ENCODE data around the gene TLN1. TPM values are rescaled to one million over a fixed set of nuclear protein-coding genes. Genes with fewer than 3 reads are reported as not detected.

Gene TLN1
- total RNA-seq, 4 donors from 2014 or later: 301 to 553 (median 412) TPM

DNA sequence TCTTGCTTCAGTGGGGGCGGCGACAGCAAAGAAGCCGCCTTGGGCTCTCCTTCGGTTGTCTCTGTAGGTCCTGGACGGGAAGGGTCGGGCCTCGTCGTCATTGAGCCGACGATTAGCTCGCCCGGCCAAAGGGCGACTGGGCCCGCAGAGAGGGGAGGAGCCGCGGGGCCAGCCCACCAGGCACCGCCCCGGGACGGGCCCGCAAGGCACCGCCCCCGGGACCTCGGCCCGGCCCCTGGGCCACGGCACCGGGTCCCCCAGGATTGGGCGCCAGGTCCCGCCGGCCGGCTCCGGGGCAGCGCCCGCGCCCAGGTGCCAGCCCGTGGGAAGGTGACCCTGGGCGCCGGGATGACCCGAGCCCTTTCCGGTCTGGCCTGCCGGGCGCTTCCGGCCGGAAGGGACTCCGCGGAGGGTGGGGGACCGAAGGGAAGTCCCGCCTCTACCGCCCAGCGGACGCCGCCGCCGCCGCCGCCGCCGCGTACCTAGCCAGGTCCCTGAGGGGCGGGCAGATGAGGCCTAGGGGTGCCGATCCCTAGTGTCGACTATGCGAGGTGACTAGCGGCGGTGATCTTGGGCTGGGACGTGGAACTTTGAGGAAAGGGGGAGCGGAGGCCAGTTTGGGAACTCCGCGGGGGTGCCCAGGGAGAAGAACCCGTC, 17.0 kb upstream of the TLN1 start, which contains the start of the genes GBA2 and RGP1:
GBA2 (minus strand) TSS at position 371 of the 657 bp plus-strand sequence. CDS start 524 bp downstream, outside the sequence.
RGP1 (plus strand) TSS at position 430 of the 657 bp plus-strand sequence. CDS start 469 bp downstream, outside the sequence.
- TF ChIP-seq, protein P1, sequence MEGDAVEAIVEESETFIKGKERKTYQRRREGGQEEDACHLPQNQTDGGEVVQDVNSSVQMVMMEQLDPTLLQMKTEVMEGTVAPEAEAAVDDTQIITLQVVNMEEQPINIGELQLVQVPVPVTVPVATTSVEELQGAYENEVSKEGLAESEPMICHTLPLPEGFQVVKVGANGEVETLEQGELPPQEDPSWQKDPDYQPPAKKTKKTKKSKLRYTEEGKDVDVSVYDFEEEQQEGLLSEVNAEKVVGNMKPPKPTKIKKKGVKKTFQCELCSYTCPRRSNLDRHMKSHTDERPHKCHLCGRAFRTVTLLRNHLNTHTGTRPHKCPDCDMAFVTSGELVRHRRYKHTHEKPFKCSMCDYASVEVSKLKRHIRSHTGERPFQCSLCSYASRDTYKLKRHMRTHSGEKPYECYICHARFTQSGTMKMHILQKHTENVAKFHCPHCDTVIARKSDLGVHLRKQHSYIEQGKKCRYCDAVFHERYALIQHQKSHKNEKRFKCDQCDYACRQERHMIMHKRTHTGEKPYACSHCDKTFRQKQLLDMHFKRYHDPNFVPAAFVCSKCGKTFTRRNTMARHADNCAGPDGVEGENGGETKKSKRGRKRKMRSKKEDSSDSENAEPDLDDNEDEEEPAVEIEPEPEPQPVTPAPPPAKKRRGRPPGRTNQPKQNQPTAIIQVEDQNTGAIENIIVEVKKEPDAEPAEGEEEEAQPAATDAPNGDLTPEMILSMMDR (IDR thresholded peaks at IDR 0.05): no peak
- no peak for DNase-seq (ENCODE audit: low spot score)
- ATAC-seq (ENCODE audit: low FRiP score): peak; percentile 93

DNA sequence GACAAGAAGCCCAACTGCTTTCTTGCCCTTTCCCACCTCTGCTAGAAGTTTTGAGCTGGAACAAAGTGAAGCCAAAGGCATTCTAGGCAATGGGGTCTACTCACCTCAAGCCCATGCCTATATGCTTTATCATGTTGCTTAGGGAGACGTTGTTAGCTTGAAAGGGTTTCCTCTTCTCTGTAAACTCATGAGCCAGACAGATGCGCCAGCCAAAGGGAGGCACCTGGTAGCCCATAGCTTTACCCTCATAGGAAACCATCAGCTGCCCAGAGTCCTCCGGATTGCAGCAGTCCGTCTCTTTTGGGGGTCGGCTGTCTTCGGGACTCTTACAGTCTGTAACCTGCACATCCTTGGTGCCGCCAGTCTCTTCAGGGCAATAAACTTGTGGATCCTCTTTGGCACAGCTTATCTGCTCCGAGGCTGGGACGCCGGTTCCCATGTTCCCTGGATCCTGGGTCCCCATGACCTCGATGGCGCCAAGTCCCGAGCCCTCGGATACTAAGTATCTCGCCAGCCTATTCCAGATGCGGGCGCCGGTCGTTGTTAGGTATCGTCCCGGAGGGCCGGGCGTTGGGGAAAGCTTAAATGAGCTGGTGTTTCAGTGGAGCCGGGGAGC, 16.4 kb upstream of the TLN1 start:
- DNase-seq (ENCODE audit: low spot score) (no peak), ATAC-seq (ENCODE audit: low FRiP score) (no peak)
- TF ChIP-seq, protein P1 (IDR thresholded peaks at IDR 0.05): no peak

DNA sequence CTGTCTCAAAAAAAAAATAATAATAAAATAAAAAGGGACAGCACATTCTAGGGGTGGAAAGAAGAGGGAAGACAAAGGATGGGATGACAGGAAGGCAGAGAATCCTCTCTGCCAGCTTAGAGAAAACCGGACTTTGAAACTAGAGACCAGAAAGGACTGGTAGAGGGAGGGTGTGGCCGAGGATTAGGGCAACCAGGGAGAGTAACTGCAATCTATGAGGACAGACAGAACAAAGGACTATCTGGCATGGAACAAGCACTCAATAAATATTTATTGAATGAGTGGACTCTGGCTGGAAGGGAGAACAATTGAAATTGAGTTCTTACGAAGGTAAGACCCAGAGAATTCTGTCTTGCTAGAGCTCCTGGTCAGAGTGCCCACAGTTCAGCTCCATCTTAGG, 14.6 kb upstream of the TLN1 start:
- TF ChIP-seq, protein P1 (IDR thresholded peaks at IDR 0.05): no peak
- DNase-seq (ENCODE audit: low spot score) (no peak), ATAC-seq (ENCODE audit: low FRiP score) (no peak)

DNA sequence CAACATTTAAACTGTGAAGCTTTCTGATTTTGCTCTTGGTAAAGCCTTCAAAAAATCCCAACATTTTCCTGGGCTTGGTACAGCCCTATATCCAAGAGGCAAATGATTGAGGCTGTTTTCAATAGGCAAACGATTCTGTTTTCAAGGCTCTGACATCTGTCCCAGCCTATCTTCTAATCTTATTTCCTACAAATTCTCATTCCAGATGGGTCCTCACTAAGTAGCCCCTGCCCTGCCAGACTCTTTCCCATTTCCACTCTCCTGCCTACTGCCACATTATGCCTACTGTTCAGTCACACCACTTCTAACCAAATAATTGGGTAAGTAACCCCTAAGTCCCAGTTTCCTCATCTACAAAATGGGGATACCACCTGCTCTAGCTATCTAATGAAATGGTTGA, 13.6 kb upstream of the TLN1 start:
- ATAC-seq (ENCODE audit: low FRiP score) (no peak), DNase-seq (ENCODE audit: low spot score) (no peak)
- TF ChIP-seq, protein P1 (IDR thresholded peaks at IDR 0.05): no peak

DNA sequence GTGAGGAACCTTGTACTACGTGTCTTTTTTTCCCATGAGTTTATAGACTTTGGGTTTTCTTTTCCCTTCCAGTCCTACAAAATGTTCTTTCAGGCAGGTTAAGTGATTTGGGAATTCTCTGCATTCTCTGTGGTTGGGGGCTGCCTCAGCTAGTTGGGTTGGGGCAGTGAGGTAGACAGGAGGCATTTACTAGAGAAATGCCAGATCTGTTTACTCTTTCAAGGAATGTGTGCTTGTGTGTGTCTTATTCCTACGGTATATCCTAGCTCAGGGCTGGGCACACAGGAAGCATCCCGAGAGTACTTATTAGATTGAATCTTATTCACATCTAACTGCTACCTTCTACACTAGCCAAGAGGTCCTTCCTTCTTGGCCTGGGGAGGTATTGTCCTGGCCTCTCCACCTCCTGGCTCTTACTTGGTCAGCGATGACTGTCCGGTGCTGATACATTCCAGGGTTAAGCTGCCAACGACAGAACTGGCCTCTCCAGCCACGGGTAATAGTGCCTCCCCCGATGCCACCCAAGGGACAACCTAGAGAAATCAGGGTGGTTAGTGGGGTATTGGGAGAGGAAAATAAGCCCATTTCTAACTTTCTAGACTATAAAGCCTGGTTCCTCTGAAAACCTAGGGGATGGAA, 12.0 kb upstream of the TLN1 start:
- TF ChIP-seq, protein P1 (IDR thresholded peaks at IDR 0.05): no peak
- DNase-seq (ENCODE audit: low spot score): no peak

DNA sequence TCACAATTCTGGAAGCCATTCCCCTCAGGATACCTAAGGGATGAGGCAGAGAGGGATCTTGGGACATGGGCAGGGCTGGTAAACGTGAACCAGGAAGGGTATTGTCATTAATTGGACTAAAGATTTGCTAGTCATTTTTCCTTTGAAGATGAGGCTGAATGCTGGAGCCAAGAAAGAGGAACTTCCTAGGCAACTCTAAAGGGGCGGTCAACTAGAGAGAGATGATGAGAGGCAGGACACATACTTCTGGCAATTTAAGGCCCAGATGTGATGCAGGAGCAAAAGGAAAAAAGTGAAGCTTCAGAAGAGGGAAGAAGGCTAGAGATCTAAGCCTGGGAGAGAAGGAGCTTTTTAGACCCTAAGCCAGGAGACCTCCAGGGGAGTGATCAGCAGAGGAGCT, 11.5 kb upstream of the TLN1 start:
- DNase-seq (ENCODE audit: low spot score): no peak
- ATAC-seq (ENCODE audit: low FRiP score): no peak
- TF ChIP-seq, protein P1 (IDR thresholded peaks at IDR 0.05): no peak

More for the DNA sequence above, 12.0 kb upstream of the TLN1 start:
- no peak for ATAC-seq (ENCODE audit: low FRiP score)

All from omental fat pad (tissue), 4 donors.